Panc1 (cell line): ENCODE measurements around the gene DPT. TPM values are rescaled to one million over a fixed set of nuclear protein-coding genes. Genes with fewer than 3 reads are reported as not detected.

Experiments
- ATAC-seq: fragments of 200-7000 bp; cut with Tn5 transposase; 2 replicates; pipeline ENCODE4 v1.9.1; 2020; ENCODE audit warnings: mild to moderate bottlenecking, moderate library complexity
- Bru-seq: library from RNA; stranded (reverse); fragments of 400-500 nt; gene quantifications from one replicate; lab custom pipeline; 2021; lab: Mats Ljungman, UMichigan
- BruChase-seq, 2 experiments: library from RNA; stranded (reverse); fragments of 400-500 nt; gene quantifications; one replicate each; lab custom pipeline; 2021; lab: Mats Ljungman, UMichigan
- BruUV-seq: library from RNA; stranded (reverse); fragments of 400-500 nt; replicated peaks from 2 replicates; lab custom pipeline; 2021; lab: Mats Ljungman, UMichigan
- CTCF ChIA-PET: fragments of 300-600 bp; sonication (Branson Sonifier 250); formaldehyde crosslinking; loops from one replicate; lab custom pipeline; 2022; ENCODE audit warnings: antibody characterized with exemption; lab: Charles Lee
- POLR2A ChIA-PET: fragments of 300-600 bp; sonication (Branson Sonifier 250); formaldehyde crosslinking; loops from one replicate; lab custom pipeline; 2022; ENCODE audit warnings: antibody characterized with exemption; lab: Charles Lee
- DNase-seq: peaks from one replicate; pipeline ENCODE4 v3.0.0-alpha.2; 2010; ENCODE audit warnings: low read depth, low spot score
- H3K27ac ChIP-seq: 2 replicates; pipeline ENCODE4 v1.5.1; 2011; ENCODE audit warnings: mild to moderate bottlenecking, low read length, inconsistent platforms
- H3K27me3 ChIP-seq: fragments of 200-500 bp; sonication (Bioruptor generic); 2 replicates; pipeline ENCODE4 v1.6.0; 2014; ENCODE audit warnings: low read length, inconsistent platforms; ENCODE audit not compliant: control insufficient read depth, insufficient read depth
- H3K36me3 ChIP-seq: fragments of 200-500 bp; sonication (Bioruptor generic); 2 replicates; pipeline ENCODE4 v1.5.1; 2014; ENCODE audit warnings: inconsistent platforms, mild to moderate bottlenecking, low read length, moderate library complexity; ENCODE audit not compliant: control insufficient read depth, insufficient read depth
- H3K4me1 ChIP-seq: 2 replicates; pipeline ENCODE4 v1.5.1; 2011; ENCODE audit warnings: inconsistent platforms, mild to moderate bottlenecking, low read length, moderate library complexity; ENCODE audit not compliant: control insufficient read depth, insufficient read depth
- H3K4me3 ChIP-seq, 2 experiments: 2 replicates each; pipeline ENCODE4 v1.5.1; 2011 to 2012; ENCODE audit warnings: low read depth in 2 of 2, low read length in 2 of 2, mild to moderate bottlenecking in 2 of 2, inconsistent platforms in 1 of 2, moderate library complexity in 1 of 2
- H3K9me3 ChIP-seq: fragments of 200-500 bp; sonication (Bioruptor generic); 2 replicates; pipeline ENCODE4 v1.5.1; 2014; ENCODE audit warnings: low read depth, mild to moderate bottlenecking, inconsistent platforms, low read length, moderate library complexity; ENCODE audit not compliant: control insufficient read depth, insufficient read depth
- CTCF ChIP-seq: fragments of 450-650 bp; IDR thresholded peaks from 2 replicates; pipeline ENCODE4 v1.5.1; 2017; ENCODE audit warnings: mild to moderate bottlenecking
- POLR2AphosphoS5 ChIP-seq: IDR thresholded peaks from 2 replicates; pipeline ENCODE4 v1.6.1; 2012; ENCODE audit warnings: mild to moderate bottlenecking, low read depth, low read length, moderate library complexity
- REST ChIP-seq, 2 experiments: IDR thresholded peaks; 2 replicates each; pipeline ENCODE4 v1.6.1; 2011 to 2012; ENCODE audit warnings: low read depth in 2 of 2, control low read depth in 1 of 2, low read length in 1 of 2, mild to moderate bottlenecking in 1 of 2, moderate library complexity in 1 of 2; ENCODE audit not compliant: insufficient read depth in 1 of 2
- SIN3A ChIP-seq: IDR thresholded peaks from 2 replicates; pipeline ENCODE4 v1.6.1; 2012; ENCODE audit warnings: low read depth, mild to moderate bottlenecking, low read length, moderate library complexity, borderline replicate concordance; ENCODE audit not compliant: insufficient read depth
- TCF7L2 ChIP-seq: IDR thresholded peaks from 2 replicates; pipeline ENCODE4 v1.6.1; 2011; ENCODE audit warnings: mild to moderate bottlenecking, low read depth, low read length, inconsistent platforms
- in situ Hi-C: cut with HindIII; loops from 2 replicates; pipeline ENCODE4 v1.10.0; 2016; ENCODE audit warnings: low sequenced_read_pairs, low pct_unique_long_range_greater_than_20kb
- intact Hi-C: fragments of 100-400 bp; cut with micrococcal nuclease; formaldehyde crosslinking; loops from one replicate; pipeline ENCODE4 v1.10.0; 2022; ENCODE audit not compliant: unreplicated experiment
- long read RNA-seq: library from polyadenylated mRNA; unstranded; transcript quantifications from one replicate; pipeline ENCODE4 v2.0.0, GENCODE V29; 2021; ENCODE audit not compliant: unreplicated experiment
- polyA plus RNA-seq: library from polyadenylated mRNA; unstranded; fragments of >200 nt; gene quantifications from one replicate; pipeline ENCODE4 v1.2.1, GENCODE V29; 2012; ENCODE audit warnings: missing spikeins; ENCODE audit not compliant: insufficient read length
- total RNA-seq: library from RNA; stranded (reverse); gene quantifications from one replicate; pipeline ENCODE4 v1.2.1, GENCODE V29; 2021; ENCODE audit not compliant: unreplicated experiment

The DPT gene
- not detected for total RNA-seq
- polyA plus RNA-seq: not detected
- not detected for Bru-seq, nascent RNA
- BruChase-seq, experiment 1, labeled RNA remaining after a 2-hour chase: not detected
- BruChase-seq, experiment 2, labeled RNA remaining after a 6-hour chase: not detected
- long read RNA-seq: 0 reads

GRCh38 chr1:168728473-168729404 is at the start of gene DPT:
Gene DPT, minus strand, starts transcription at chr1:168729206. Its CDS starts 32 bp downstream, at chr1:168729174.
- H3K4me1 ChIP-seq: no peaks in the 10 kb centered on the region
- ChIA-PET CTCF (no interaction called here), POLR2A (no interaction called here)
- TF ChIP-seq CTCF (no peak), REST (IDR thresholded peaks at IDR 0.05; ENCODE audit: insufficient read depth in 1 of 2, low read depth in 2 of 2, low read length in 1 of 2) (no peak), TCF7L2 (no peak), SIN3A (no peak), POLR2AphosphoS5 (no peak)
- no peak for DNase-seq
- no peaks in the 10 kb centered on the region for H3K36me3 ChIP-seq
- ATAC-seq: no peak
- intact Hi-C loops (no loop called here), in situ Hi-C loops (no loop called here)
- no peaks in the 10 kb centered on the region; the same call in 1 of the 2 replicates for H3K27me3 ChIP-seq
- no TSS peak for BruUV-seq
- H3K4me3 ChIP-seq: no peak within 1 kb of the TSS
- no peaks in the 10 kb centered on the region for H3K9me3 ChIP-seq
- H3K27ac ChIP-seq: no peak within 1 kb of the TSS

- H3K4me1 ChIP-seq: no peaks in the 10 kb centered on the region
- H3K27me3 ChIP-seq: no peaks in the 10 kb centered on the region
- no peak overlapping the region for H3K4me3 ChIP-seq
- H3K9me3 ChIP-seq: no peaks in the 10 kb centered on the region
- in situ Hi-C loops (no loop called here), intact Hi-C loops (no loop called here)
- ChIA-PET CTCF (no interaction called here), POLR2A (no interaction called here)
- TF ChIP-seq CTCF: no peak
- no peak for TF ChIP-seq TCF7L2
- no peak for TF ChIP-seq SIN3A
- TF ChIP-seq REST (IDR thresholded peaks at IDR 0.05; ENCODE audit: insufficient read depth in 1 of 2, low read depth in 2 of 2, low read length in 1 of 2): no peak
- TF ChIP-seq POLR2AphosphoS5: no peak
- H3K36me3 ChIP-seq: no peaks in the 10 kb centered on the region
- ATAC-seq (no peak), DNase-seq (no peak)
- H3K27ac ChIP-seq: no peak overlapping the region
- BruUV-seq: no TSS peak
Measured at GRCh38 chr1:168775366-168775765, 46.4 kb upstream of the DPT start.
